SW480 (cell line): ENCODE results near the gene APLF.
A peak's percentile ranks its signal among the peaks of the same experiment; 100 is the strongest.
"Not testable (repeated sequence)": the region's sequence is repeated elsewhere in the genome, so short reads cannot be mapped to it uniquely, and the experiment has no call there.

ENCODE experiments used
- DNase-seq: peaks from one replicate; pipeline ENCODE4 v3.0.0-alpha.2; 2016; ENCODE audit warnings: low spot score

APLF gene

GRCh38 chr2:68529651-68530050 lies 62.3 kb downstream of the APLF start:
- not testable (repeated sequence) for DNase-seq

GRCh38 chr2:68536000-68536399 lies 68.6 kb downstream of the APLF start:
- no peak for DNase-seq

DNA sequence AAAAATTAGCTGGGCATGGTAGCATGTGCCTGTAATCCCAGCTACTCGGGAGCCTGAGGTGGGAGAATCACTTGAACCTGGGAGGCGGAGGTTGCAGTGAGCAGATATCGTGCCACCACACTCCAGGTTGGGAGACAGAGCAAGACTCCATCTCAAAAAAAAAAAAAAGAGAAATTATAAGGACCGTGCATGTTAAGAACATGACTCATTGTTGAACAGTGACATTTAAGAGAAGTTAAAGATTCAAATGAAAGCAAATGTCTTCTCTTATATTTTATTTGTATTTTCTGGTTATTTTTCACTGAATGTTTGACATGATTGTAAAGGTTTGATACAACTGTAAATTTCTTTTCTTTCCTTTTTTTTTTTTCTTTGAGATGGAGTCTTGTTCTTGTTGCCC lies 69.6 kb downstream of the APLF start:
- no peak for DNase-seq

- no peak for DNase-seq
Measured at GRCh38 chr2:68537809-68538208, 70.4 kb downstream of the APLF start.

- DNase-seq: no peak
Measured at GRCh38 chr2:68544811-68545210, 77.4 kb downstream of the APLF start.

GRCh38 chr2:68548396-68548795 lies 81.0 kb downstream of the APLF start:
- DNase-seq: no peak

DNA sequence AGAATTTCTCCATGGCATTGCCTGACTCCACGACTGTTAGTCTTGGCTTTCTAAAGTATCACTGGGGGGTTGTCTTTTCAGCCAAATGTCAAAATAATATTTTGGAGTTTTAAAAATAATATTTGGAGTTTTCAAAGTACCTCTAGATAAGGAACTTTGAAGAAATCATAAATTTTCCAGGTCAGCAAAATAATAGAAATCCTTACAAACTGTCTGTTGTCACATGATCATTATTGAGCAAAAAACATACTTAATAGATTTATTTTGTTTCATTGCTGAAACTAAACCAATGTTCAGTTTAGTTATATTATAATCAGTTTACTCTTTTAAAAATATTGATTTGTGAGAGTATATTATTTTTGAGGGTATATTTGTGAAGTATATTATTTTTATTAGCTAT lies 85.7 kb downstream of the APLF start:
- DNase-seq: no peak

DNA sequence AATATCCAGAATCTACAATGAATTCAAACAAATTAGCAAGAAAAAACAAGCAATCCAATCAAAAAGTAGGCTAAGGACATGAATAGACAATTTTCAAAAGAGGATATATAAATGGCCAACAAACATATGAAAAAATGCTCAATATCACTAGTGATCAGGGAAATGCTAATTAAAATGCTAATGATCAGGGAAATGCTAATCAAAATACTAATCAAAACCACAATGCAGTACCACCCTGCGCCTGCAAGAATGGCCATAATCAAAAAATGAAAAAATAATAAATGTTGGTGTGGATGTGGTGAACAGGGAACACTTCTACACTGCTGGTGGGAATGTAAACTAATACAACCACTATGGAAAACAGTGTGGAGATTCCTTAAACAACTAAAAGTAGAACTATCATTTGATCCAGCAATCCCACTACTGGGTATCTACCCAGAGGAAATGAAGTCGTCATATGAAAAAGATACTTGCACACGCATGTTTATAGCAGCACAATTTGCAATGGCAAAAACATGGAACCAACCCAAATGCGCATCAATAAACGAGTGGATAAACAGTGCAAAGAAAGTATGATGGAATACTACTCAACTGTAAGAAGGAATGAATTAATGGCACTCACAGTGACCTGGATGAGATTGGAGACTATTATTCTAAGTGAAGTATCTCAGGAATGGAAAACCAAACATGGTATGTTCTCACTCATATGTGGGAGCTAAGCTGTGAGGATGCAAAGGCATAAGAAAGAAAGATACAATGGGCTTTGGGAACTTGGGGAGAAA lies 88.2 kb downstream of the APLF start:
- DNase-seq: not testable (repeated sequence)

GRCh38 chr2:68556381-68556780 lies 89.0 kb downstream of the APLF start:
- no peak for DNase-seq

- no peak for DNase-seq
Measured at GRCh38 chr2:68558576-68558975, 91.2 kb downstream of the APLF start.

DNA sequence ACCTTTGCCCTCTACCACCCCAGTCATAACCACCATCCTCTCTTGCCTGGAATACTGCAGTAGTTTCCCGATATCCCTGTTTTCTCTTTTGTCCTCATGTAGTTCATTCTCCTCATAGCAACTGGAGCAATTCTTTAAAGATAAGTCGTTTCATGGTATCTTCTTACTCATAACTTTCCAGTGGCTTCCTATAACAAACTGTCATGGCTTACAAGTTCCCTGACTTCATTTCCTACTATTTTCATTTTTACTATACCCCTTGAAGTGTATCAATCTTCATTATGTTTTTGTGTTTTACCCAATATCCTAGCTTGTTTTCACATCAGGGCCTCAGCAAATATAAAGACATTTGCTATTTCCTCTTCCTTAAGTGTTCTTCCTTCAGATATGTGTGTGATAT lies 92.3 kb downstream of the APLF start:
- DNase-seq: no peak

- no peak for DNase-seq
Measured at GRCh38 chr2:68560545-68560944, 93.2 kb downstream of the APLF start.

DNA sequence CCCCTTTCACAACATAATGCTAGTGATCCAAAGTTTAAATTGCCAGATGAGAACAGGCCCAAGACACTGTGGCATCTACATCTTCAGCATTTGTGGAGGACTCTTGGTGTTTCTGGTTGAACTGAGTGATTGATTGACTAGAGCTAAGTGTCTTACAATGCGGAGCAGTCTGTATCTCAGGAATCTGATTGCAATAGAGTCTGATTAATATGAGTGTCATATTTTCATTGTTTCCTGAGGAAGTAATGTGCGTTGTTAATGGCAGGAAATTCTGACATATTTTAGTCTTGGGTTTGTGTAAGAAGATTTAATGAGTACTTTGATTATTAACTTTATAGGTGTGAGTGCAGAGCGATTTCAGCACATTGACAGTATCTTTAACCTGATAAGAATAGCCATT lies 94.0 kb downstream of the APLF start:
- DNase-seq: no peak

DNA sequence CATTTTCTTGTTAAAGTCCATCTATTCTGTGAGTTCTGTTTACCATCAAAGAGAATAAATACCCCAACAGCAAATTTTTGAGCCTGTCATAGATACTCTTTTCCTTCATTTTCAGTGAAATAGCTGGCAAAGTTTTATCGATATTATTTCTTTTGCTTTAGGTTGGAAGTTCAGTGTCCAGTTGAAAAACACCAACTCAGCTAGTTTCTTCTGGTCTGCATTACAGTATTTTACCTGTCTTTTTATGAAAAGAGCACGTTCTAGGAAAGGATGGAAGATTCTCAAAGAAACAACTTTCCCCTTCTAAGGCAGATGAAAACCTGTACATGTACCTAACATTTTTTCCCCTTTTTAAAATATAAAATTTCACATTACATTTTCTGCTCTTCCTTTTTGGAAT lies 95.5 kb downstream of the APLF start:
- DNase-seq: no peak

DNA sequence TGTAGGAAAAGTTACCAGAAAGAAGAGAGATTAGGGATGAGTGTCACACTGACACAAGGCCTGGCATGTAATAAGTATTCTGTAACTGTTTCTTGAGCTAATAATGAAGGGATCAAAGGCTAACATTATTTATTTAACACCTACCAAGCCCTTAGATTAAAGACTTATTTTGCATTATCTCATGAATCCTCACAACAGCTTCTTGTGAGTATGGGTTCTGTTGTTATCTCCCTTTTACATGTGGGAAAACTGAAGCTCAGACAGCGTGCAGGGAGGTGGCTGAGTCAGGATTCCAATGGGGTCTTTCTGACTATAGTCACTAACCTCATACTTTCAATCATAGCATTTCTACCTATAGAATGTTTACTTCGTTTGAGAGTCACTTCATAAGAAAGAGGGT lies 97.0 kb downstream of the APLF start:
- DNase-seq: no peak

- DNase-seq: no peak
Measured at GRCh38 chr2:68565273-68565672, 97.9 kb downstream of the APLF start.

DNA sequence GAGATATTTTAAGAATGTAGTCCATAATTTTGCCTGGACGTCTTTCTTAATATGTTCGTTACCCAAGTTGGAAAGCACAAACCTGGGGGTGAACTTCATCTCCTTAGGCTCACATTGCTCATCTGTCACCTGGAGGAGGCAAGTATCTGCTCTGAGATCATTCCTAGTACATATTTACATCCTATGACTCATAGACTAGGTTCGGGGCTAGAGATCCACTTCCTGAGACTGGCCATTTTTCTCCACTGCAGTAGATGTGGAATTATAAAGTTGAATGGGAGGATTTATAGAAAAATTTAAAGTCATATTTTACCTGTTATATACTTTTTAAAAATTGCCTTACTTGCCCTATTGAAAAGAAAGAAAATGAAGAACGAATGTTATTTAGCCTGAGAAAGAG lies 98.5 kb downstream of the APLF start:
- DNase-seq: peak; percentile 27

- DNase-seq: no peak
Measured at GRCh38 chr2:68566362-68566761, 99.0 kb downstream of the APLF start.

DNA sequence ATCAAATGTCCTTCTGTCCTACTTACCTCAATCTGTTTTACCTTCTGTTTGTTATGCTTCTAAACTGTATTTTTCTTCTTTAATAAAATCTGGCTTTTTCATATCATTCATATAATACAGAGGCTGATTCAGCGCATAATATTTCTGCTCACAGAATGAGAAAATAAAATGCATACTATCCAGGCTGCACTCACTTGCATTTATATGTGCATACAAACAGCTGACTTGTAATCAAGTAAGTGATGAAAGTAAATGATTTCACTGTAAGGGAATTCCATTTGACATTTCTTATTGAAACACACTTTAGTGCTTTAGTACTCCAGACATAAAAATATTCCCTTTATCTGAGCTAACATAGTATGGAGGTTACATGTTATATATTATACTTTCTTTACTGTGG lies 100.7 kb downstream of the APLF start:
- DNase-seq: no peak

- DNase-seq: no peak
Measured at GRCh38 chr2:68569604-68570003, 102.2 kb downstream of the APLF start.

- not testable (repeated sequence) for DNase-seq
Measured at GRCh38 chr2:68570434-68570833, 103.0 kb downstream of the APLF start.

DNA sequence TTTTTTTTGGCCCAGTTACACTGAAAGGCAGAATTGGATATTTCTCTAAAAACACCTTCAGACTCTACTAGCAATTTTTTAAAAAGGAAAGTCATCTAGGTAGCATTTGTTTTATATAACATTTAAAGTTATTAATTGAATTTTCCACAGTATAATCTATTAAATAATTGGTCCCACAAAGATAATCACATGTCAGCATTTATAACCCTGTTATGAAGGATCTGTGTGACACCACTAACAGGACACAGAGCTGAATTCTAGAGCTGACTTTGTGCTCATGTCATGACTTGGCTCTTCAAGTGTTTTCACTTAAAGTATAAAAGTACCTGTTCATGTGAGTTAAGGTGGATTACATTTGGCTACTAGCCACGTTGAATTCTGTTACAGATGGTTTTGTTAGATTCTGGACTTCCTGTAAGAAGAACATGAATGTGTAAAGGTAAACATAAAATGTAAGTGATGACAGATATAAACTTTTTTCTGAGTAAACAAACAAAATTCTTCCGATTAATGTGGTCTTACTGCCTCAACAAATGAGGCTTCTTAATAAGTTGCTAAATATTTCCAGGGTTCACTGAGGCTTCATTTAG lies 106.9 kb downstream of the APLF start:
- DNase-seq: no peak

DNA sequence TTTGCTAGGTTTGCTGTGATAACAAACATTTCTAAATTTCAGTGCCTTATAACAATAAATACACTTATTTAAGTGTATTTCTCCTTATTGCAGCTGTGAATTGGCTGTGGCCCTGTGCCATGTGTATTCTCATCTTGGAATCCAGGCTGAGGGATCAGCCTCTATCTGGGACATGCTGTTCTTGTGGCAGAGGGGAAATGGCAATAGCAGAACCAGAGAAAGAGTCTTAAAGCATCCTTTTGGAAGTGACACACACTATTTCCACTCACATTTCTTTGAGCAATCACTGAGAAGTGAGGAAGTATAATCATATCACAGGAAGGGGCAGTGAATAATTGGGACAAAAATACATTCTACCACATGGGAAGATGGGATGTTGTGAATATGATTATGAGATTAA lies 109.8 kb downstream of the APLF start:
- DNase-seq: no peak

GRCh38 chr2:68579689-68580088 lies 112.3 kb downstream of the APLF start:
- DNase-seq: no peak
